Breast epithelium (tissue), 3 donors: ENCODE measurements around the gene STX10.

Experiments used
- POLR2A ChIP-seq: fragments of 450-650 bp; IDR thresholded peaks from one replicate; pipeline ENCODE4 v1.6.1; 2016; ENCODE audit warnings: antibody characterized with exemption, mild to moderate bottlenecking, moderate library complexity
- POLR2AphosphoS5 ChIP-seq, 3 donors: sonication (generic); formaldehyde crosslinking; IDR thresholded peaks; one replicate each; pipeline ENCODE4 v1.6.1; 2017; ENCODE audit warnings: antibody characterized with exemption in 3 of 3

DNA sequence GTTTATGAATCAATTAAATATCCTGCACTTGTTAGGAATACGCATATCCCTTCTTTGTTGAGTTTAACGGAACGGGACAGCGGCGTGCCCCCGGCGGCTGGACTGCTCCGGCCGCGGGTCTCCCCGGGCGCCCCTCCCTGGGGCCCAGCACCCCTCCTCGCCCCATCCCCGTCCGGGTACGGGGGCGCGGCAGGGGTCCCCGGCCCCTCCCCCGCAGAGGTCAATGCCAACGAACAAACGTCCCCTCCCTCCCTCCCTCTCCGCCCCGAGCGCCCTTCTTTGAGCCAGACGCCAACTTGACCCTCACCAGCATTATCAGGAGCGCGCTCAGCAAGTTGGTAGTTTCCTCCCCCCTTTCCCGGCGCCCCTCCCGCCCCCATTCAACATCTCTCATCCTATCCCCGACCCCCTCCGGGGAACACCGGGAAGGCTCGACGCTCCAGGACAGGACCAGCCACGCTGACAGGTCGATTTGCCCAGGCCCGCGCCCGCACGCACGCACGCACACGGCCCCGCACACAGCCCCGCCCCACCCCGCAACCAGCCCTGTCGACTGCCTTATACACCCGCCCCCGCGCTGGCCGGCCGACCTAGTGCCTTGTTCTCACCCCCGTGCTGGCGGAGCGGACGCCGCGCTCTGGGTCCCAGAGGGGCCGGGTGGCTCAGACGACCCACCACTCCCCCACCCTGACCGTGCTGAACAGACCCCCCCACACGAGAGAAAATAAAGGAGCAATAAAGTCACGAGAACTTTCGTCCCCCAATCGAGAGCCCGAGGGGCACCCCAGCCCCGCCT is 52.5 kb downstream of the STX10 start:
- TF ChIP-seq POLR2A (no peak), POLR2AphosphoS5 (IDR thresholded peaks at IDR 0.05) (no peak)
